H9 (cell line): ENCODE measurements around the gene SLC45A1. TPM values are rescaled to one million over a fixed set of nuclear protein-coding genes. Genes with fewer than 3 reads are reported as not detected.

Source experiments
- DNase-seq: peaks from one replicate; pipeline ENCODE4 v3.0.0-alpha.2; 2017
- H2AFZ ChIP-seq: one replicate; pipeline ENCODE4 v1.6.1; 2013; ENCODE audit warnings: mild to moderate bottlenecking, low read length, control low read depth, moderate library complexity
- H2AK5ac ChIP-seq: 2 replicates; pipeline ENCODE4 v1.6.1; 2013; ENCODE audit warnings: low read length, control low read depth, mixed read lengths; ENCODE audit not compliant: insufficient read length
- H2BK120ac ChIP-seq: one replicate; pipeline ENCODE4 v1.6.1; 2013; ENCODE audit warnings: low read depth, mild to moderate bottlenecking, low read length, control low read depth, inconsistent platforms; ENCODE audit not compliant: poor library complexity, severe bottlenecking
- H2BK12ac ChIP-seq: 2 replicates; pipeline ENCODE4 v1.6.1; 2013; ENCODE audit warnings: low read length, control low read depth, mixed read lengths, low read depth; ENCODE audit not compliant: insufficient read length
- H2BK15ac ChIP-seq: 2 replicates; pipeline ENCODE4 v1.6.1; 2013; ENCODE audit warnings: low read depth, low read length, control low read depth
- H2BK20ac ChIP-seq: one replicate; pipeline ENCODE4 v1.6.1; 2013; ENCODE audit warnings: low read depth, mild to moderate bottlenecking, low read length, control low read depth, inconsistent platforms; ENCODE audit not compliant: poor library complexity, severe bottlenecking
- H2BK5ac ChIP-seq: 2 replicates; pipeline ENCODE4 v1.6.1; 2013; ENCODE audit warnings: low read length, control low read depth, mixed read lengths; ENCODE audit not compliant: insufficient read length
- H3K14ac ChIP-seq: 2 replicates; pipeline ENCODE4 v1.6.1; 2013; ENCODE audit warnings: low read length, control low read depth; ENCODE audit not compliant: insufficient read depth
- H3K18ac ChIP-seq: 2 replicates; pipeline ENCODE4 v1.6.1; 2013; ENCODE audit warnings: low read depth, mild to moderate bottlenecking, mixed read lengths, low read length, control low read depth; ENCODE audit not compliant: insufficient read length
- H3K23ac ChIP-seq: 2 replicates; pipeline ENCODE4 v1.6.1; 2013; ENCODE audit warnings: low read length, control low read depth, mixed read lengths, low read depth; ENCODE audit not compliant: insufficient read length
- H3K23me2 ChIP-seq: 2 replicates; pipeline ENCODE4 v1.6.1; 2013; ENCODE audit warnings: low read depth, mild to moderate bottlenecking, mixed read lengths, low read length, control low read depth; ENCODE audit not compliant: insufficient read length, poor library complexity, severe bottlenecking
- H3K27ac ChIP-seq: 2 replicates; pipeline ENCODE4 v1.5.1; 2013; ENCODE audit warnings: low read length, control low read depth, mixed read lengths, low read depth; ENCODE audit not compliant: insufficient read length
- H3K27me3 ChIP-seq: 2 replicates; pipeline ENCODE4 v1.6.1; 2013; ENCODE audit warnings: low read length, control low read depth, inconsistent platforms; ENCODE audit not compliant: insufficient read depth
- H3K4ac ChIP-seq: 2 replicates; pipeline ENCODE4 v1.6.1; 2013; ENCODE audit warnings: low read depth, mild to moderate bottlenecking, control low read depth, inconsistent platforms, low read length, moderate library complexity
- H3K4me1 ChIP-seq: 2 replicates; pipeline ENCODE4 v1.6.1; 2013; ENCODE audit warnings: low read length, control low read depth, inconsistent platforms; ENCODE audit not compliant: insufficient read depth
- H3K4me2 ChIP-seq: 2 replicates; pipeline ENCODE4 v1.6.1; 2013; ENCODE audit warnings: low read length, control low read depth, mixed read lengths; ENCODE audit not compliant: insufficient read length, insufficient read depth
- H3K56ac ChIP-seq: 2 replicates; pipeline ENCODE4 v1.6.1; 2013; ENCODE audit warnings: low read depth, mild to moderate bottlenecking, mixed read lengths, low read length, control low read depth; ENCODE audit not compliant: insufficient read length
- H3K79me1 ChIP-seq: 2 replicates; pipeline ENCODE4 v1.6.1; 2013; ENCODE audit warnings: low read depth, mild to moderate bottlenecking, moderate library complexity, low read length, control low read depth, inconsistent platforms; ENCODE audit not compliant: insufficient read depth, poor library complexity, severe bottlenecking
- H3K79me2 ChIP-seq: 2 replicates; pipeline ENCODE4 v1.6.1; 2013; ENCODE audit warnings: low read length, control low read depth, inconsistent platforms; ENCODE audit not compliant: insufficient read depth
- H3K9ac ChIP-seq: 2 replicates; pipeline ENCODE4 v1.6.1; 2013; ENCODE audit warnings: low read length, control low read depth, mixed read lengths; ENCODE audit not compliant: insufficient read length; ENCODE audit errors: extremely low read depth
- H3K9me3 ChIP-seq: one replicate; pipeline ENCODE4 v1.6.1; 2013; ENCODE audit warnings: low read depth, low read length, inconsistent platforms; ENCODE audit not compliant: control insufficient read depth
- H3T11ph ChIP-seq: one replicate; pipeline ENCODE4 v1.6.1; 2013; ENCODE audit warnings: mild to moderate bottlenecking, low read length, control low read depth, inconsistent platforms
- H4K20me1 ChIP-seq: one replicate; pipeline ENCODE4 v1.6.1; 2013; ENCODE audit not compliant: control insufficient read depth, insufficient read length, insufficient read depth
- H4K5ac ChIP-seq: 2 replicates; pipeline ENCODE4 v1.6.1; 2013; ENCODE audit warnings: low read depth, mild to moderate bottlenecking, mixed read lengths, low read length, control low read depth; ENCODE audit not compliant: insufficient read length
- H4K8ac ChIP-seq: replicated peaks from 2 replicates; pipeline ENCODE4 v1.6.1; 2013; ENCODE audit warnings: low read length, control low read depth, mixed read lengths, low read depth; ENCODE audit not compliant: insufficient read length
- H4K91ac ChIP-seq: 2 replicates; pipeline ENCODE4 v1.6.1; 2013; ENCODE audit warnings: low read depth, mild to moderate bottlenecking, moderate library complexity, mixed read lengths, low read length, control low read depth; ENCODE audit not compliant: insufficient read length
- H3K27ac Mint-ChIP-seq, 3 experiments: 2 replicates in 2 of 3; 3 replicates in 1 of 3; pipeline ENCODE4 v1.8.0; 2020 to 2021; ENCODE audit warnings: mixed read lengths in 3 of 3, mild to moderate bottlenecking in 1 of 3, moderate library complexity in 1 of 3
- H3K27me3 Mint-ChIP-seq: 2 replicates; pipeline ENCODE4 v1.8.0; 2021; ENCODE audit warnings: low read depth, mild to moderate bottlenecking, moderate library complexity, mixed read lengths
- H3K36me3 Mint-ChIP-seq, 3 experiments: 2 replicates in 2 of 3; 3 replicates in 1 of 3; pipeline ENCODE4 v1.8.0; 2020 to 2021; ENCODE audit warnings: low read depth in 3 of 3, mixed read lengths in 3 of 3; ENCODE audit not compliant: insufficient read depth in 1 of 3
- H3K4me1 Mint-ChIP-seq, 2 experiments: 2 replicates each; pipeline ENCODE4 v1.8.0; 2020; ENCODE audit warnings: mixed read lengths in 2 of 2
- H3K4me3 Mint-ChIP-seq, 2 experiments: 2 replicates in 1 of 2; 3 replicates in 1 of 2; pipeline ENCODE4 v1.8.0; 2020 to 2021; ENCODE audit warnings: mild to moderate bottlenecking in 2 of 2, mixed read lengths in 2 of 2, moderate library complexity in 1 of 2
- H3K9me3 Mint-ChIP-seq, 2 experiments: 2 replicates in 1 of 2; 3 replicates in 1 of 2; pipeline ENCODE4 v1.8.0; 2020; ENCODE audit warnings: mild to moderate bottlenecking in 2 of 2, mixed read lengths in 2 of 2, moderate library complexity in 1 of 2
- CTCF ChIP-seq: fragments of 200-600 bp; sonication (generic); conservative IDR thresholded peaks from 3 replicates; pipeline ENCODE4 v1.8.0; 2021; ENCODE audit warnings: antibody characterized with exemption, mild to moderate bottlenecking
- WGBS: extraction: QIAGEN DNeasy Blood & Tissue Kit; methylation state at CpG from one replicate; pipeline ENCODE4 v1.1.7; 2013; ENCODE audit warnings: missing lambda C conversion rate, low lambda C conversion rate, mixed read lengths; ENCODE audit not compliant: insufficient read length; ENCODE audit errors: extremely low coverage; 5-methylcytosine and 5-hydroxymethylcytosine counted together
- total RNA-seq: library from RNA; stranded (reverse); gene quantifications from 2 replicates; pipeline ENCODE4 v1.2.1, GENCODE V29; 2021

SLC45A1 gene
- total RNA-seq, 1 experiment from 2014 or later = 0.63 TPM

GRCh38 chr1:8332806-8333205 lies 14.9 kb downstream of the SLC45A1 start:
- no peak overlapping the region for H2AK5ac ChIP-seq
- no peak overlapping the region for H4K5ac ChIP-seq
- H4K8ac ChIP-seq = no peak overlapping the region
- no peak overlapping the region for H2AFZ ChIP-seq
- H3K27me3 Mint-ChIP-seq = peaks cover 1% of the 10 kb centered on the region
- H3K4me1 ChIP-seq = no peaks in the 10 kb centered on the region
- no peak overlapping the region for H3T11ph ChIP-seq
- no peak overlapping the region for H3K23ac ChIP-seq
- no peak overlapping the region for H3K56ac ChIP-seq
- no peak overlapping the region for H3K4me2 ChIP-seq
- no peak overlapping the region for H3K14ac ChIP-seq
- H3K79me2 ChIP-seq = no peaks in the 10 kb centered on the region
- H2BK5ac ChIP-seq = no peak overlapping the region
- H3K18ac ChIP-seq = no peak overlapping the region
- H3K9me3 Mint-ChIP-seq = peaks cover 3 to 4% of the 10 kb centered on the region in 2 experiments; a peak in 4 of 5 replicates
- no peaks in the 10 kb centered on the region for H3K27me3 ChIP-seq
- no peak overlapping the region for H2BK15ac ChIP-seq
- H3K27ac ChIP-seq = no peak overlapping the region
- no peak overlapping the region; a peak in 1 of 7 replicates for H3K27ac Mint-ChIP-seq
- WGBS = no CpG with 5 or more reads among the region's 16 CpGs
- H3K4me1 Mint-ChIP-seq = no peaks in the 10 kb centered on the region
- H4K20me1 ChIP-seq = no peaks in the 10 kb centered on the region
- H3K9ac ChIP-seq = no peak overlapping the region
- no peak overlapping the region for H2BK12ac ChIP-seq
- no peak for TF ChIP-seq CTCF
- H3K4me3 Mint-ChIP-seq = no peak overlapping the region
- no peak overlapping the region for H2BK20ac ChIP-seq
- no peak overlapping the region for H4K91ac ChIP-seq
- peaks cover 2 to 6% (median 4%) of the 10 kb centered on the region in 3 experiments; a peak in 5 of 7 replicates for H3K36me3 Mint-ChIP-seq
- no peak overlapping the region for H3K4ac ChIP-seq
- no peaks in the 10 kb centered on the region for H3K79me1 ChIP-seq
- no peaks in the 10 kb centered on the region for H3K9me3 ChIP-seq
- H3K23me2 ChIP-seq = no peaks in the 10 kb centered on the region
- H2BK120ac ChIP-seq = no peak overlapping the region
- no peak for DNase-seq
